Fibroblast of pulmonary artery (primary cell): ENCODE results near the gene IL1RAPL2.

Source experiments
- DNase-seq: peaks from one replicate; pipeline ENCODE4 v3.0.0-alpha.2; 2010; ENCODE audit warnings: low read depth
- H3K4me3 ChIP-seq: replicated peaks from 2 replicates; pipeline ENCODE4 v1.5.1; 2011; ENCODE audit warnings: low read depth, mild to moderate bottlenecking, control low read depth, low read length, moderate library complexity
- CTCF ChIP-seq: IDR thresholded peaks from 2 replicates; pipeline ENCODE4 v1.5.1; 2011; ENCODE audit warnings: mild to moderate bottlenecking, control low read depth, low read length, inconsistent platforms; ENCODE audit errors: missing control alignments

The IL1RAPL2 gene

GRCh38 chrX:105317117-105317516 is 751.1 kb downstream of the IL1RAPL2 start:
- no peak for DNase-seq
- no peak overlapping the region for H3K4me3 ChIP-seq
- TF ChIP-seq CTCF = no peak

- no peak overlapping the region for H3K4me3 ChIP-seq
- TF ChIP-seq CTCF = no peak
- peak; percentile 28 for DNase-seq
Observed at GRCh38 chrX:105323928-105324327, 757.9 kb downstream of the IL1RAPL2 start.

- DNase-seq = peak; percentile 25
- TF ChIP-seq CTCF = no peak
- H3K4me3 ChIP-seq = no peak overlapping the region
Observed at GRCh38 chrX:105328773-105329172, 762.8 kb downstream of the IL1RAPL2 start.

GRCh38 chrX:105331244-105331643 is 765.2 kb downstream of the IL1RAPL2 start:
- no peak for TF ChIP-seq CTCF

GRCh38 chrX:105347373-105347772 is 781.4 kb downstream of the IL1RAPL2 start:
- H3K4me3 ChIP-seq = no peak overlapping the region
- DNase-seq = no peak
- TF ChIP-seq CTCF = no peak

More at GRCh38 chrX:105331244-105331643, 765.2 kb downstream of the IL1RAPL2 start:
- peak; percentile 66 for DNase-seq
- H3K4me3 ChIP-seq = no peak overlapping the region

GRCh38 chrX:105349476-105349875 is 783.5 kb downstream of the IL1RAPL2 start:
- DNase-seq = no peak
- H3K4me3 ChIP-seq = no peak overlapping the region
- TF ChIP-seq CTCF = no peak

- H3K4me3 ChIP-seq = no peak overlapping the region
- DNase-seq = peak; percentile 77
- no peak for TF ChIP-seq CTCF
Observed at GRCh38 chrX:105375816-105376215, 809.8 kb downstream of the IL1RAPL2 start.
